Esophagus (tissue), 2 donors: ENCODE data around the gene FHIT. TPM values are rescaled to one million over a fixed set of nuclear protein-coding genes. Genes with fewer than 3 reads are reported as not detected.

Experiments used
- H3K27ac ChIP-seq, 2 donors: one replicate each; pipeline ENCODE4 v1.5.1; 2013; ENCODE audit warnings: low read depth in 2 of 2, mild to moderate bottlenecking in 2 of 2, inconsistent platforms in 1 of 2, low read length in 1 of 2, moderate library complexity in 1 of 2
- H3K27me3 ChIP-seq, 2 donors: one replicate each; pipeline ENCODE4 v1.6.1; 2013; ENCODE audit warnings: low read length in 2 of 2, control low read depth in 1 of 2, mild to moderate bottlenecking in 1 of 2; ENCODE audit not compliant: insufficient read depth in 2 of 2, control insufficient read depth in 1 of 2
- H3K36me3 ChIP-seq, 2 donors: one replicate each; pipeline ENCODE4 v1.6.1; 2013; ENCODE audit warnings: low read length in 1 of 2; ENCODE audit not compliant: control insufficient read depth in 2 of 2, insufficient read depth in 2 of 2
- H3K4me1 ChIP-seq, 2 donors: one replicate each; pipeline ENCODE4 v1.6.1; 2013; ENCODE audit warnings: low read length in 1 of 2; ENCODE audit not compliant: control insufficient read depth in 2 of 2, insufficient read depth in 2 of 2
- H3K4me3 ChIP-seq, 2 donors: one replicate each; pipeline ENCODE4 v1.5.1; 2013; ENCODE audit warnings: low read length in 2 of 2, mild to moderate bottlenecking in 2 of 2, low read depth in 1 of 2, moderate library complexity in 1 of 2
- H3K9me3 ChIP-seq, 2 donors: one replicate each; pipeline ENCODE4 v1.6.1; 2013; ENCODE audit warnings: mild to moderate bottlenecking in 2 of 2, low read depth in 1 of 2, low read length in 1 of 2, moderate library complexity in 1 of 2; ENCODE audit not compliant: control insufficient read depth in 2 of 2, insufficient read depth in 1 of 2
- WGBS, 2 donors: extraction: QIAGEN DNeasy Blood & Tissue Kit; methylation state at CpG; one replicate each; pipeline ENCODE4 v1.1.7; 2013; 5-methylcytosine and 5-hydroxymethylcytosine counted together
- polyA plus RNA-seq, 2 donors: library from polyadenylated mRNA; stranded (reverse); fragments of 200-250 nt; gene quantifications; one replicate each; pipeline ENCODE4 v1.2.3, GENCODE V29; 2013
- donor health status: healthy with polysubstance abuse.
- donor health status: Bipolar disorder and iron deficiency.

Gene FHIT
- polyA plus RNA-seq, 2 donors = 3.4 to 5.0 TPM

DNA sequence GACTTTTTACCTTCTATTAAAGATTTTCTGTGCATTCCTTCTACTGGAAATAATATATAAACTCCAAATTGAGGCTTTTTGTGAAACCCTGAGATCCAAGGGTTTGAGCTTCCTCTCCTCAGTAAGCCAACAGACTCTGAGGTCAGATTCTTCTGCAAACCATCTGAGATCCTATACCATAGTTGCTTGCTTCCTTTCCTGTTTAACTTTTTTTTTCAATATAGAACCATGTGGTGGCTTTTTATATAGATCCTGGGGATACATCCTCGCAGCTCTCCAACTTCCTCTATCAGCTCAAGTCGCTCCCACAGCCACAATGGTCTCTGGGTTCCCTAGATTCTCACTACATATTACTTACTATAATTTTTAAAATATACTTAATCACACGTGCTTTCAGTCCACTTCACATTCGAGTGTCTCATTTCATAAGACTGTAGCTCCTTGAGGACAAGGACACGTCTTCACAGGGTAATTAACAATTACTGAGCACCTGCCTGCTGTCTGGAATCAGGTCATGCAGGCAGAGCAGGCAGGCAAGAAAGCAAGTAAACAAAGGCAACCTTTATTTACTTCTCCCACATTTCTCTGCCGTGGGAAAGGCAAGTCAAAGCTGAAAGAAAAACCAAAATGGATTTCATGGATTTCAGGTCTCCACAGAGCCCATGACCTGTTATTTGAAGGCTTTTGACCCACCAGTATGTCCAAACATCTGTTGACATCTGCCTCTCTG, 941.5 kb downstream of the FHIT start:
- Histone ChIP-seq H3K9me3 (no peaks in the 10 kb centered on the region), H3K27ac (no peak overlapping the region), H3K27me3 (no peaks in the 10 kb centered on the region), H3K4me3 (no peak overlapping the region), H3K4me1 (no peaks in the 10 kb centered on the region), H3K36me3 (no peaks in the 10 kb centered on the region)
- WGBS, 2 donors = 75 to 76% methylated on average over 6 of the region's 6 CpGs

DNA sequence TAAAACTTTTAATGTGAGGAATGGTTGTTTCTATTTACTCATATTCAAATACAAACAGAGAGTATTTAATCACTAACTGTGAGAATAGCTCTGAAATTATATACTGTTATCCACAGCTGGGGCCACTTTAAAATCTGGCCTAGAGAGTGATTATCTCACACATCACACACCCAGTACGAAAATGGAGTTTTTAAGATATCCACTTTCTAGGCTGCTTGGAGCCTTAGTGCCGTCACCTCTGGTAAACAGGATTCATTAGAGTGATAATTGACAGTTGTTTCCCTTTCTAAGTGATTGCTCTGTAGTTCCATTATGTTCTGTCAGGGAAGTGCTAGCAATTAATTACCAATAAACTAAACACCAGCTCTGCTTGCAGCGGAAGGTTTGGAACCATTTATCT, 942.4 kb downstream of the FHIT start:
- Histone ChIP-seq H3K36me3 (no peaks in the 10 kb centered on the region), H3K9me3 (no peaks in the 10 kb centered on the region), H3K27ac (no peak overlapping the region), H3K4me1 (no peaks in the 10 kb centered on the region), H3K27me3 (no peaks in the 10 kb centered on the region), H3K4me3 (no peak overlapping the region)
- WGBS, 2 donors = 75 to 77% methylated on average over 3 of the region's 3 CpGs

DNA sequence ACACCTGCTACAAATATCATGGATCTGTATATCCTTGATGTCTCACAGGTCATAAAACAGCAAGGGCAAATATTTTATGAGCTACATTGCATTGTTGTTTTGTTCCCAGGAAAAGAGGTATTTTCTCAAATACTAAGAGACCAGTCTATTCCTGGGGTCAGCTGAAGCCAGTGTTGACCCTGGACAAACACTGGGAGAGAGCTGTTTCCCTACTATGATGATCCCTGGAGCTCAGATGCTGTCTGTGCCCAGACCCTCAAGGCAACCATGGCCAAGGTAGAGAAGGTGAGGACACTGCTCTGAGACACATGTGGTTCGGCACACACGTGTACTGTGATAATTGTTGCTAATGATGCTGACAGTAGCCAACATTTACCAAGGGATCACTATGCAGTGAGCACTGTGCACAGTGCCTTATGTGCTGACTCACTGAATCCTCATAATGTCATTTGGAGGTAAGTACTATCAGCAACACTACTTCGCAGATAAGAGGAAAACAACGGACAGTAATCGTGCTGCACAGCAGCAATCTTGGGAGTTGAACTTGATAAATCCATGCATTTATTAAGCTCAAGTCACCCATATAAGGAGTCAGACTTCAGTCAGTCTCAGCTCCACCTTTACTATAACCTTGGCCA, 943.6 kb downstream of the FHIT start:
- 92 to 94% methylated on average over 5 of the region's 5 CpGs for WGBS, 2 donors

DNA sequence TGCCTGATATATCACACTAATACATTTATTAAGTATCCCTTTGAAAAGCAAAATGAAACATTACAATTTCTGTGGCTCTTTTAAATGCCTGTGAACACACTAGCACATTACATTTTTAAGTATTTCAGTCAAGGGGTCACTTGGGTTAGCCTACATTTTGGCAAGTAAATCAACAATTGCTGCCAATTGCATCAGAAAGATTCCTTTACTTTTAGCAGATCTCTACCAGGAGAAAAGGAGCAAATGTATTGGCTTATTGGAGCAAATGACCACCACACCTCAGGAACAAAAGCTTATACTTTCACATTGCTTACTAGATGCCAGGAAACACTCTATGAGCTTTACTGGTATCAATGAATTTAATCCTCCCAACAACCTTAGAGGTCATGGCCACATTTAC, 947.1 kb downstream of the FHIT start:
- Histone ChIP-seq H3K9me3 (peaks cover 0 to 2% of the 10 kb centered on the region in 2 donors), H3K27me3 (no peaks in the 10 kb centered on the region), H3K36me3 (no peaks in the 10 kb centered on the region), H3K27ac (no peak overlapping the region), H3K4me3 (no peak overlapping the region), H3K4me1 (no peaks in the 10 kb centered on the region)

More for the DNA sequence above, 943.6 kb downstream of the FHIT start:
- H3K27ac ChIP-seq = no peak overlapping the region
- H3K4me1 ChIP-seq = no peaks in the 10 kb centered on the region
- H3K4me3 ChIP-seq = no peak overlapping the region
- H3K36me3 ChIP-seq = no peaks in the 10 kb centered on the region
- no peaks in the 10 kb centered on the region for H3K27me3 ChIP-seq
- H3K9me3 ChIP-seq = no peaks in the 10 kb centered on the region

DNA sequence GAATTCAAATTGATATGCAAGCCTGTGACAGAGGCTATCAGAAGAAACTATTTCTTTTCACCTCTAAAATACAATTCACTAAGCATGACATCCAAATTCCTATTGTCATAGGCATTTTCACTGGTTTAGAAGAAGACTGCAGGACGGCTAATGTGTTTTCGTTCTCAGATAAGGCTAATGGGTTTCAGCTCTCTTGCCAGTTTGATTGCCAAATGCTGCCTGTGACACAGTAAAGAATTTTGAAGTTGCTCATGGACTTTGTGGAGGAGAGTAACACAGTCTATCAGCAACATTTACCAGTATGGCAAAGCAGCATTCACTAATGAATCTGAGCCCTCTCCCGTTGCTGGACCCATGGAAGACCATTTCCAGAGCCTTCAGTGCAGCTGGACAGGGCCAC, 948.1 kb downstream of the FHIT start:
- H3K9me3 ChIP-seq = peaks cover 0 to 2% of the 10 kb centered on the region in 2 donors
- no peaks in the 10 kb centered on the region for H3K27me3 ChIP-seq
- no peak overlapping the region for H3K4me3 ChIP-seq
- H3K4me1 ChIP-seq = no peaks in the 10 kb centered on the region
- WGBS, 2 donors = 86 to 90% methylated on average over 3 of the region's 3 CpGs
- H3K36me3 ChIP-seq = no peaks in the 10 kb centered on the region
- H3K27ac ChIP-seq = no peak overlapping the region

DNA sequence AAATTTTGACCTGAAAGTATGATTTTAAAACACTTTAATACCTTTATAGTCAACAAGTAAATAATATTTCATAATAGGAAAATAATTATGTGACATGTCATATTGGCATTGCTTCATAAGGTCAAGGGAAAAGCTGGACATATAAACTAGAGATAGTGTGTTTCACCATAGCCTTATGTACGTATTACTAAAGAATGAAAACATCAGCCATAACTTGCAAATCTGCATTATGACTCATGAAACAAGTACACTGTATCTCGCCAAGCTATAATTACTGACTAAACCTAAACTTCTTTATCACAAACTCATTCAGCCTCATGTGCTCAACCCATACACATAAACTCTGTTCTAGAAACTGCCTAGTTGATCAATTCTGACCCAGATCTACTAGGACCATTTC, 950.1 kb downstream of the FHIT start:
- Histone ChIP-seq H3K27me3 (no peaks in the 10 kb centered on the region), H3K27ac (no peak overlapping the region), H3K9me3 (peaks cover 0 to 2% of the 10 kb centered on the region in 2 donors), H3K4me3 (no peak overlapping the region), H3K36me3 (no peaks in the 10 kb centered on the region), H3K4me1 (no peaks in the 10 kb centered on the region)
- 55 to 67% methylated on average over 2 of the region's 2 CpGs for WGBS, 2 donors

DNA sequence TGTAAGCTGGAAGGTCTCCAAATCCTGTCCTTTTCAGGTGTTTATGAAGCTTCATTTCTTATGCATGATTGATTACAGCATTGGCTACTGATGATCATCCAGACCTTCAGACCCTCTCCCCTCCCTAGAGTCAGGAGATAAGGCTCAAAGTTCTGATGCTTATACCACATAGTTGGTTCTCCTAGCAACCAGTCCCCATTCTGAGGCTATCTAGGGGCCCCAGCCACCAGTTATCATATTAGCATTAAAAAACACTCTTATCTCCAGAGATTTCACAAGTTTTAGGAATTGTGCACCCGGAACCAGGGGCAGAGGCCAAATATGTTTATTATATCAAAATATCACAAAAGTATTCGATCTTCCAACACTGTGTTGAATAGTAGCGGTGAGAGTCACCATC, 953.1 kb downstream of the FHIT start:
- Histone ChIP-seq H3K4me3 (no peak overlapping the region), H3K27ac (no peak overlapping the region), H3K4me1 (no peaks in the 10 kb centered on the region), H3K9me3 (peaks cover 0 to 2% of the 10 kb centered on the region in 2 donors), H3K36me3 (no peaks in the 10 kb centered on the region), H3K27me3 (no peaks in the 10 kb centered on the region)
- WGBS, 2 donors = 83 to 93% methylated on average over 3 of the region's 3 CpGs

DNA sequence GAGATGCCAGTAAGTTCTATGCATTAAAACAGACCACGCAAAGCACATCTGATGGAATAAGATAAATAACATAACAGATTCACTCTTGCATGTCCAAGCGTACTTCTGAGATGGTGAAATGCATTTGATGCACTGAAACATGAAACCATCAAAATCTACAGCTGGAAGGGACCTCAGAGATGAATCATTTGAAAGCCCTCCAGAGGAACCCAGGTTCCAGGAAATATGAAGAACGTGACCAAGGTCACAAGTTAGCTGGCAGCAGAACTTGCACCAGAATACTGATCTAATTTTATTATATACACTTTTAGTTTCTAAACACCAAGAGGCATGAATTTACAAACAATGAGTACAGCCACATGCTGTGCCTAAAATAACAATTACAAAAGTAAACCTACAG, 957.1 kb downstream of the FHIT start:
- Histone ChIP-seq H3K27me3 (no peaks in the 10 kb centered on the region), H3K9me3 (no peaks in the 10 kb centered on the region), H3K4me3 (no peak overlapping the region), H3K27ac (no peak overlapping the region), H3K4me1 (no peaks in the 10 kb centered on the region), H3K36me3 (no peaks in the 10 kb centered on the region)
- 29 to 52% methylated on average over 3 of the region's 3 CpGs for WGBS, 2 donors

DNA sequence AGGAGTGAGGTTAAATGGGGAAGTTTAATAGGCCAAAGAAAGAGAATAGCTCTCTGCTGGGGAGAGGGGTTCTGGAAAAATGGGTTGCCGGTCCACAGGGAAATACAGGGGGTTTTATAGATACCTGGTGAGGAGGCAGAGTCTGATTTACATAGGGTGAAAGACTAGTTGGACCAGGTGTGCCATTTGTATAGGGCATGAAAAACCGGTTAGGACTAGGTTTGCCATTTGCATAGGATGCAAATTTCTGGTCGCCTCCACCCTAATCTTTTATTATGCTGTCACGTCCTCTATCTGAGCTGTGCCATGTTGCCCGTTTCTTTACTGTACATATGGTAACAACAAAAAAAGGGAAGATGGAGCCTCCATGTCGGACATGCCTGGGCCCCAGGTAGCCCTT, 960.1 kb downstream of the FHIT start:
- Histone ChIP-seq H3K4me1 (no peaks in the 10 kb centered on the region), H3K27me3 (no peaks in the 10 kb centered on the region), H3K27ac (no peak overlapping the region), H3K9me3 (no peaks in the 10 kb centered on the region), H3K4me3 (no peak overlapping the region), H3K36me3 (no peaks in the 10 kb centered on the region)
- WGBS, 2 donors = 70 to 82% methylated on average over 6 of the region's 6 CpGs

DNA sequence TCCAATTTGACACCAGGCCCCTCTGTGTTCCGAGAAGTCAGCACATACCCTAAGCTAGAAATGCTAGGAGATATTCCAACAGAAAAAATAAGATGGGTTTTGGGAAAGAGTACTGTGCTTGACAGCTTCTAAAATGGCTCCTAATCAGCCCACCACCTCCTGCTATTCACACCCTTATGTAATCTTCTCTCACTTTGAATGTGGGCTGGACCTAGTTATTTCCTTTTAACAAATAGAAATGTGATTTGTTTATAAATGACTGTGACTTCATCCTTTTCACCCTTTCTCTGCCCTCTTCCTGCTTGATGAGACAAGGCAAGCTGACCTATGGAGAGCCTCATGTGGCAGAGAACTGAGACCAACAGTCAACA, 961.1 kb downstream of the FHIT start:
- H3K9me3 ChIP-seq = no peaks in the 10 kb centered on the region
- H3K36me3 ChIP-seq = no peaks in the 10 kb centered on the region
- no peak overlapping the region for H3K4me3 ChIP-seq
- no peaks in the 10 kb centered on the region for H3K27me3 ChIP-seq
- 94 to 97% methylated on average over 1 of the region's 1 CpG for WGBS, 2 donors
- peak overlapping the region in 1 of 2 donors; percentile 2 for H3K27ac ChIP-seq
- H3K4me1 ChIP-seq = no peaks in the 10 kb centered on the region
